HG02852 (cell line): ENCODE measurements around the gene RHBDL2.
"Not testable (repeated sequence)": the region's sequence is repeated elsewhere in the genome, so short reads cannot be mapped to it uniquely, and the experiment has no call there.

Experiments
- ATAC-seq: cut with Tn5 transposase; IDR thresholded peaks from one replicate; pipeline ENCODE4 v1.9.1; 2021; ENCODE audit warnings: mild to moderate bottlenecking, moderate library complexity; ENCODE audit not compliant: unreplicated experiment

Gene RHBDL2

DNA sequence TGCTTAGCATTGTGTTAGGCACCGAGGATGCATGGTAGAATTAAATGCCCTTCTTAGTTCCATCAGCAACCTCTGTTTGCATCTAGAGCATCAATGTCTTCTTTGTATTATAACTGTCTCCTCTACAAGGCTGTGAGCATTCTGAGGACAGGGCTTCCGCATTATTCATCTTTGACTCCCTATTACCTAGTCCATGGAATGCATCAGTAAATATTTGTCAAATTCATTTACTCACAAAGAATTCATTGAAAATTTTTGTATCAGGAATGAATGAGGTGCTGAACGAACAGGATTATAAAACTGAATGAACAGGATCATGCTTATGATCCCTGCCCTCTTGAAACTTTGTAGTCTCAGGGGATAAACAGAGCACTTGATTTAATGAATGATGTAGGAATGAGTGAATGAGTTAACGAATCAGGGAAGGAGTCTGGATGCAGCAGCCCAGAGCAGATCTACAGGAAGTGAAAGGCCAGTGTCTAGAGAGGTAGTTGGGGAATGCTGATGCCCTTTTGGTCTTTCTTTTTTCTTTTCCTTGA lies 2.8 kb downstream of the RHBDL2 start:
- ATAC-seq, result no peak

DNA sequence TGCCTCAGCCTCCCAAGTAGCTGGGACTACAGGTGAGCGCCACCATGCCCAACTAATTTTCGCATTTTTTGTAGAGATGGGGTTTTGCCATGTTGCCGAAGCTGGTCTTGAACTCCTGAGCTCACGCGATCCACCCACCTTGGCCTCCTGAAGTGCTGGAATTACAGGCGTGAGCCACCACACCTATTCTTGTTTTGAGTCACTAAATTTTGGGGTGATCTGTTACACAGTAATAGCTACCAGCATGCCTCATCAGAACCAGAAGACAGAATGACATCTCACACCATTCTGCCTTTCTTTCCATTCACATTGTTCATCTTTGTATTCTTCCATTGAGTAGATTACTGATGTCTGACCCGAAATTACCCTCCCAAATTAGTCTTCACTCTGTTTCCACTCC lies 9.1 kb downstream of the RHBDL2 start:
- ATAC-seq, result no peak

DNA sequence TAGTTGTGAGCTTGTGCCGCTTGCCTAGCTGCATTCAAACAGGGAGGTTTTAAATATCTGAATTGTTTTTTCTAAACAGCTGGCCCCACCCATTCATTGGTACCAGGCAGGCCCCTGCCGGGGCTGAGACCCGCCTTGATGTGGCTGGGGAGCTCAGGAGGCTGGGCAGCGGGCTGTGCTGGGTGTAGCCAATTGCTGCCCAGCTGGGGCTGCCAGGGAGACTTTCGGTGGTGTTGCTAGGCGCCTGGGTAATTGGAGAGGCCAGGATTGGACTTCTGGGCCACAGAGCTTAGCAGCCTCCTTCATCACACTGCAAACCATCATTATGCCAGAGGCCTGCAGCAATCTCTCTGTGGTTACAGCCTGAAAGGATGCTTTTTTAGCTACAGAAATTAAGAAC lies 12.2 kb downstream of the RHBDL2 start:
- ATAC-seq, result no peak

DNA sequence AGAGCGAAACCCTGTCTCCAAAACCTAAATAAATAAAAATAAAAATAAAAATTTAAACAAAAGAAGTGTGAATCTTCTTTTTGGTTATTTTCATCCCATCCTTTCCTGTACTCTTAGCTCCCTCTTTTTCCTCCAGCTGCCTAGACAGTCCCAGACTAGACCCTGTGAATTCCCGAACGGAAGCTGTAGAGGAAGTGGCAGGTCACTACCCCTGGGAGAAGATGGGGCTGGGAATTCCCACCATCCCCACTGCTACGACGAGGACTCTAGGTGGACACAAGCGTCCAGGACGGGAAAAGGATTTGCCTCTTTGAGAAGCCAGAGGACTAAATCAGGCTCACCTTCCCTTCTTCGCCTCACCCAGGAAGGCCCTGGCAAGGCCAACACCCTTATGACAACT lies 12.6 kb downstream of the RHBDL2 start:
- no peak for ATAC-seq

DNA sequence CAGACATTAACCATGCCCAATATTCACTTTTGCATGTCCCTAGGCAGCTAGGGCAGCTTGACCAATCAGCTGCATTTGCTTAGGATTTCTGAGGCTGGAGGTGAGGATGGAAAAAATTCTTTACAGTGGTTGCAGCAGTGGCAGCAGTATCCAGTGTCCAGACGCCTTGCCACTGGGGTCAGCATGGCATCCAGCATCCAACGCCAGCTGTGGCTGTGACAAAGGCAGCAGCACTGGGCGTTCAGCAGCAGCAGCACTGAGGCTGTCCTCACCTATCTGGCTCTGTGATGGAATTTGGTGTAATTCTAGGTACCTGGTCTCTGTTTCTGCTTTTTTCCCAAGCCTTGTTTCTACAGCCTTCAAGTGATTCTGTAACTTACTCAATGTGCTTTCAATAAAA lies 15.5 kb downstream of the RHBDL2 start:
- ATAC-seq, result no peak

DNA sequence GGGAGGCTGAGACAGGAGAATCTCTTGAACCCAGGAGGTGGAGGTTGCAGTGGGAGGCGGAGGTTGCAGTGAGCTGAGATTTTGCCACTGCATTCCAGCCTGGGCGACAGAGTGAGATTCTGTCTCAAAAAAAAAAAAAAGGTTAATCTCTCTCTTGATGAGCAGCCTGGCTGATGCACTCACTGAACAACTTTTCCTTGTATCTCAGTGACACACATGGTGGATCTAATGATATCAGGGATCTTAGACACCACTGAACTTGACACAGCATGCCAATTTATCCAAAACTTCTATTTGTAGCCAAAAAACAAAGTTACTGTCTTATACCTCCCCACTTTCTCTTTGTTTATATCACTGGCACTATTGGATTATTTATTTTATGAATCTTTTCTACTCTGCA lies 16.2 kb downstream of the RHBDL2 start:
- no peak for ATAC-seq

DNA sequence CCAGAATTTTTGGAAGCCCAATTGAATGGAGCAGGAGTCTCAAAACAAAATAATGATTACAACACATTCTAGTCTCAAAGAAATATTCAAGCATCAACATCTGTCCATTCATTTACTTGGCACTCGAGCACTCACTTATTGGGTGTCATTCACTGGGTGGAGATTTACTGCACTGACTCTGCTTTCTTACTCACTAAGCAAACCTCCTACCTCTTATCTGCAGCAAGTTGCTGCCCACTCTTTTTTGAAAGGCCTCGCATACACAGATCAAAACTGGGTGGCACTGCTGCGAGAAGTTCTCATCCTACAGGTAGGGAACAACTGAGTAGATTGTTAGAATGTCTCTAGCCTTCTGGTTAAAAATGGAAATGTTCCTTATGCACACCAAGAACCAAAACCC lies 18.0 kb downstream of the RHBDL2 start:
- ATAC-seq, result no peak

DNA sequence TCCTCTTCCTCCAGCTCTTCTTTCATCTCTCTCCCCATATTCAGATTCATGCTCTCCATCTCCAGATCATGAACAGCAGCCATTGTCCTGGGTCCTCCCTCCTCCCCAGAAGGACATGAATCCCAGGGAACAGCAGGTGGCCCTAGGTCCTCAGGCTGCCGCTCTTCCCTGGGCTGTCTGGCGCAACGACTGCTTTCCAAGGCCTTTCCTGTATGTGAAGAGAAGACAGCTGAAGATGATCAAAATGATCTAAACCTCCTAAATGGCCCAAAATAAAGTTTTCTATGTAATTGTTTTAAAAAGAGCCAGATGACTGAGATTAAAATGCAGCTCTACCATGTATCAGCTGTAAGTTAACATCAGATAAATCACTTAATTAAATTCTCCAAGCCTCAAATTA lies 22.5 kb downstream of the RHBDL2 start:
- ATAC-seq, result no peak

DNA sequence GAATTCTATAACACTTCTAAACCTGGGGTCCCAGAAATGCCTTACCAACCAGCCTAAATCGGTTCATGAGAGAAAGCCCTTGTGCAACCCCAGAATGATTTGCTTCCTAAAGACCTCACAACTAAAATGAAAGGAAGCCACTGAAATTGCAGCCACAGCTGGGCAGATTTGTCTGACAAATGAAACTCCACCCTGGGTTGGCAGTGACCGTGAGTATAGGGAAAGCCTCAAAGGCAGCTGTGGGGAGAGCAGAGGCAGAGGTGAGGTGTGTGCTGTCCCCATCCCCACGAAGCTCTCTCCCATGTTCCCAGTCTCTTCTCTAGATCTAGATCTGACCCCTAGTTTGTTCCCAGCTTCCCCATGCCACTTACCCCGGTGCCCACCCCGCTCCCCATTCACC lies 23.1 kb downstream of the RHBDL2 start:
- ATAC-seq, result no peak

DNA sequence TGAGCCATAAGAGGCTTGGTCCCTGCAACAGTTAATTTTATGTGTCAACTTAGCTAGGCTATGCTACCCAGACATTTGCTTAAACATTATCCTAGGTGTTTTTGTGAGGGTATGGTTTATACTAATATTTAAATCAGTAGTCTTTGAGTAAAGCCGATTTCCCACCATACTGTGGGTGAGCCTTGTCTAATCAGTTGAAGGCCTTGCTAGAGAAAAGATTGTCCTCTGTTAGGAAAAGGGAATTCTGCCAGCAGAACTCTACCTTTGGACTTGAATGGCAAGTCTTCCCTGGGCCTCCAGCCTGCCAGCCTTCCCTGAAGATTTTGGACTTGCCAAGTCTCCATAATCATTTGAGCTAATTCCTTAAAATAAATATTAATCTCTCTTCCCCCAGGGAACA lies 23.9 kb downstream of the RHBDL2 start:
- ATAC-seq, result no peak

DNA sequence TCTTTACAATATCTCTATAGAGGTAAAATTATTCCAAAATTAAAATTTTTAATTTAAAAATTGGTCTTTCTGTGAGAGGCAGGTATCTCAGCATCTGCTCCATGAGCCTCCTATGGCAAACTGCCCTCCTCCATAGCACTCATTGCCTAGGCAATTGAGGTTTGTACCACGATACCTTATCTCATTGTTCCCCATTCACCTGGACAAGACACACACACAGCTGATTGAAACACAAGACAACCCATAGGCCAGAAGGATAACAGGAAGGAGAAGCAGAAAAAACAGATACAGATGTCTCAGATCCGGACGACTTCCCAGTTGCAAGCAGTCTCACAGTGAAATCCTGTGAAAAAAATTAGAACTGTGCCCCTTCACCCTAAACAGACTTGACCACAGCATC lies 24.3 kb downstream of the RHBDL2 start:
- ATAC-seq, result no peak

DNA sequence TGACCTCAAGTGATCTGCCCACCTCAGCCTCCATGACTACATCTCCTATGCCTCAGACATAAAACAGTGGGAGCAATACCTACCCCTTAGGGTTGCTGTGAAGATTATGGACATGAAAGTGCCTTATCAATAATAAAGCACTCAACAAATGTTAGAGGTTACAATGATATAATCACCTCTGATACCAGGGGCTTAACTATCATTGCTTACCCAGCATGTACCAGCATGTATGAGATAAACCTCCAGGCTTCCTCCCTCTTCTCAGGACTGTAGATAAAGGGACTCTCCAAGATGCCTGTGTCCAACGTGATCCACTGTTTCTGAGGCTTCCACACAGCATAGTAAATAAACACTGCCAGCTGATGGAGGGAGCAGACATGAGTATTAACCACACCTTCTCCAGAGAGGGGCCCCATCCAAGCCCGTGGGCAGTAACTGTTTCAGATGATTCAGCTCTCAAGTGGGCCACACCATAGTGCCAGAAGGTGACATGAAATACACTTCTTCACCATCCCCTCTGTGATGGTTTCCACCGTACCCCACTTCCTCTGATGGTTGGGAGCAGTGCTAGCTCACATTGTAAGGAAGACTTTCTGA lies 26.2 kb downstream of the RHBDL2 start:
- no peak for ATAC-seq

DNA sequence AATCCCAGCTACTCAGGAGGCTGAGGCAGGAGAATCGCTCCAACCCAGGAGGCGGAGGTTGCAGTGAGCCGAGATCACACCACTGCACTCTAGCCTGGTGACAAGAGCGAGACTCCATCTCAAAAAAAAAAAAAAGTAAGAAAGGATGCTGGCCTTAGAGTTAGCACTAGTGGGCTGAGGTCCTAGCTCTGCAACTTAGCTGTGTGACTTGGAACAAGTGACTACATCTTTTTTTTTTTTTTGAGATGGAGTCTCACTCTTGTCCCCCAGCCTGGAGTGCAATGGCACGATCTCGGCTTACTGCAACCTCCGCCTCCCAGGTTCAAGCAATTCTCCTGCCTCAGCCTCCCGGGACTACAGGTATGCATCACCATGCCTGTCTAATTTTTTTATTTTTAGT lies 26.7 kb downstream of the RHBDL2 start:
- not testable (repeated sequence) for ATAC-seq

DNA sequence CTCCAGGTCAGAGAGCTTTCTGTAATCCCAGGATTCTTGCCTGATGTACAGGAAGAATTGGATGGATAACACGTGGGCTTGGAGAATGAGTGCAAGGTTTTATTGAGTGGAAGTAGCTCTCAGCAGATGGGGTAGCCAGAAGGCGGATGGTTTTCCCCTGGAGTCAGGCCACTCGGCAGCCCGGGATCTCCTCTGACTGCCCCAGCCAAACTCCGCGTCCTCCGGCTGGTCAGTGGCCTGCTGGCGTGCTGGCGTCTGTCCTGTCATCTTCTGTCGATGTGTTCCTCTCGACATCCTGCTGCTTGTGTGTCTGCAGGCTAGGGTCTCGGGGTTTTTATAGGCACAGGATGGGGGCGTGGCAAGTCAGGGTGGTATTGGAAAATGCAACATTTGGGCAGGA lies 32.8 kb downstream of the RHBDL2 start:
- no peak for ATAC-seq

DNA sequence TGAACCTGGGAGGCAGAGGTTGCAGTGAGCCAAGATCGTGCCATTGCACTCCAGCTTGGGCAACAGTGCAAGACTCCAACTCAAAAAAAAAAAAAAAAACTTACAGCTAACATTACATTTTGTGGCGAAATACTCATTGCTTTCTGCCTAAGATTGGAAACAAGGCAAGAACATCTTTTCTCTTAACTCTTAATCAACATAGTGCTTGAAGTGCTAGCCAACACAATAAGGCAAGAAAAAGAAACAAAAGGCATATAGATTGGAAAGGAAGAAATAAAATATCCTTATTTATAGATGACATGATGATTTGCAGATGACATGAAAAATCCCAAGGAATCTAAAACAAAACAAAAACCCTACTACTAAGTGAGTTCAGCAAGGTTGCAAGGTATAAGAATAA lies 35.6 kb downstream of the RHBDL2 start:
- no peak for ATAC-seq

DNA sequence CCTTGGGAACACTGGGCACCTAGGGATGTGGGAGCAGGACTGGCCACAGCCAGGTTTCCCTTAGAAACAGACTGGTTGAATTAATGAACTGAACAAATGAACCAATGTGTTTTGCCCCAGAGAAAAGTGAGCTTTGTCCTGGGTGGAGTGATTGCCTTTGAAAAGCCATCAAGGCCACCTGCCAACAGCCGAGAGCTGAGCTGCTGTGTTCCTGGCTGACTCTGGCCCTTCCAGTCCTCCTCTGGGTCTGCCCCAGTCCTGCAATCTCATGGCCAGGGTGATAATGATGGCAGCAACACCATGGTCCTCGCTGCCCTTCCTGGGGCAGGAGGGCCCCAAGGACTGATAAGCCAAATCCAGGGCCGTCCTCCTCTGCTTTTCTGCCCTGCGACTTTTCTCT lies 42.1 kb downstream of the RHBDL2 start:
- ATAC-seq, result no peak

DNA sequence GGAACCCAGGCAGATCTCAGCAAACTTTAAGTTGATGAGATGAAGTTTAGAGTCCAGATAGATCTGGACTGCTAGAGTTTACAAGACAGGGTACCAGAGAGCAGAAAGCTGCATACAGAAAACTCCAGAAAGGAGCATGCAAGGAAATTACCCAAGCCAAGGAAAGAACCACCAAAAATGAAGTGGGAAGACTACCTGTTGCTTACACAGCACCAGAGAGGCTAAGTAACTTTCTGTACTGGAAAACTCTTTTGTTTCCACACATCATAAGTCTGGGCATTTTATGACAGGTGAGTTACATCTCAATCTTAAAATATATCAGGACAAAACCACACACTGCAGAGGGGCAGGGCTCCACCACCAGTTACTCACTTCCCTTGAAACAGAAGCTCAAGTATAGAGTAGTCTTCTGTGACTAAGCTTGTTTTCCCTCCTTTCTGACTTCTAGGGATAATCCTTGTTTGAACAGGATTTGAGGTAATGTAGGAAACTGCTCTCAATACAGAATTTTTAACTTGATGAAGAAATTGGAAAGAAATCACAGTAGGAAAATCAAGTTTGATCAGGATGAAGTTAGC lies 42.9 kb downstream of the RHBDL2 start:
- no peak for ATAC-seq

DNA sequence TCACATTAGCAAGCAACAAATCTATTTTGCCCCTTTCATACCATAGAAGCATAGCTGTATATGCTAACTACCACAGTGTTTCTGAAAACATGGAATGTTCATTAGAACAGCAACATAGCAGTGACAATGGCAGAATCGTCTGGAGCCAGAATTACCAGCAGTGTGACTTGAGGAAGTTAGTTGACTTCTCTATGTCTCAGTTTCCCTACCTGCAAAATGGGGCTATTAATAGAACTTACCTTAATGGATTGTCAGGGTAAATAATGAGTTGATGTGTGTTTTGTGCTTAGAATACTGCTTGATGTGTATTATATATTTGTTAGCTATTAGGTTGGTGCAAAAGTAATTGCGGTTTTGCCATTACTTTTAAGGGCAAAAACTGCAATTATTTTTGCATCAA lies 45.5 kb downstream of the RHBDL2 start:
- ATAC-seq, result no peak

DNA sequence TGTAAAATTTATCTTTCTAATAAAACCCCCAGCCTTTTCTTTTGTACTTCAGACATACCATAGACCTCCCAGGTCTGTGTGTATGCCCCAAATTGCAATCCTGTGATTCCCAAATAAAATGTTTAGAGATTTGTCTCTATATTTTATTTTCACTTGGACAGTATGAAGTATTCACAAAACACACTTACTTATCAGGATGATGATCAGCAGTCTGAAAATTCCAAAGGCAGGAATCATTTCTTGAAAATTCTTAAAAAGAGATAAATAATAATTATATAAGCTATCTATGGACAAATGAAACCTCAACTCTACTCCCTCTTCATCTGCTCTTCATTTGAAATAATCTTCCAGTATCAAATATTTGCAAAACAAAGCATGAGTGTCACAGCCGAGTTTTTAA lies 48.7 kb downstream of the RHBDL2 start:
- no peak for ATAC-seq

DNA sequence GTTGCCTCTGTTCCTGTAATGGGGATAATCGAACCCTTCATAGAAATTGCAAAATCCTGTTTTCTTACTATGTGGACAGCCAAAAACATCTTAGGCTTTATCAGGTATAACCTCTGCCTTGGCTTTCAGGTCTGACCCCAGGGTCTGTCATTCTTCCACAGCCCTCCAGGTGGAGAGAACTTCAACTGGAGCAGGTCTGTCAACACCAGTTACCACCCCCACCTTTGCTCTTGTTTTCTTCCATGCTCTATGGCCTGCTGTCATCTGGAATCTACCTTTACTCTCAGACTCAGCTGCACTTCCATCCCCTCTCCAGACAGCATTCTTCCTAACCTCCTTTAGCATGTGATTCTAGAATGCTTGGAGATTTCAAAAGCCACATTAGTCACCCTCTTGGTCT lies 49.9 kb downstream of the RHBDL2 start:
- no peak for ATAC-seq

DNA sequence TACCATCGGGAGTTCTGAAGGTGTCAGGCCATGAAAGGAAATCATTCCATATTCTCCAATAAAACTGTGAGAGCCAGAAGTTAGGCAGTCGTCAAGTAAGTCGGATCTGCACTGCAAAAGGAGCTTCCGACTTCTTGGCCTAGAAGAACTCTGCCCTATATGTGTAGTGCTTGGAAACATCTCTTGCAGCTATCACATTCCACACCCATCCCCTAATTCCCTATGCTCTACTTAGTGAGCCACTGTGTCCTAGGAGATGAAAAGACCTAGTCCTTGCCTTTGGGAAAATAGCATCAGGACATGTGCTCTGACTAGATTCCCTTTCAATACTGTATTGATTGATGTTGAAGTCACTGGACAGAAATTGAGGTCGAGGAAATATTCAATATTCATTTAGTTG lies 52.0 kb downstream of the RHBDL2 start:
- no peak for ATAC-seq

DNA sequence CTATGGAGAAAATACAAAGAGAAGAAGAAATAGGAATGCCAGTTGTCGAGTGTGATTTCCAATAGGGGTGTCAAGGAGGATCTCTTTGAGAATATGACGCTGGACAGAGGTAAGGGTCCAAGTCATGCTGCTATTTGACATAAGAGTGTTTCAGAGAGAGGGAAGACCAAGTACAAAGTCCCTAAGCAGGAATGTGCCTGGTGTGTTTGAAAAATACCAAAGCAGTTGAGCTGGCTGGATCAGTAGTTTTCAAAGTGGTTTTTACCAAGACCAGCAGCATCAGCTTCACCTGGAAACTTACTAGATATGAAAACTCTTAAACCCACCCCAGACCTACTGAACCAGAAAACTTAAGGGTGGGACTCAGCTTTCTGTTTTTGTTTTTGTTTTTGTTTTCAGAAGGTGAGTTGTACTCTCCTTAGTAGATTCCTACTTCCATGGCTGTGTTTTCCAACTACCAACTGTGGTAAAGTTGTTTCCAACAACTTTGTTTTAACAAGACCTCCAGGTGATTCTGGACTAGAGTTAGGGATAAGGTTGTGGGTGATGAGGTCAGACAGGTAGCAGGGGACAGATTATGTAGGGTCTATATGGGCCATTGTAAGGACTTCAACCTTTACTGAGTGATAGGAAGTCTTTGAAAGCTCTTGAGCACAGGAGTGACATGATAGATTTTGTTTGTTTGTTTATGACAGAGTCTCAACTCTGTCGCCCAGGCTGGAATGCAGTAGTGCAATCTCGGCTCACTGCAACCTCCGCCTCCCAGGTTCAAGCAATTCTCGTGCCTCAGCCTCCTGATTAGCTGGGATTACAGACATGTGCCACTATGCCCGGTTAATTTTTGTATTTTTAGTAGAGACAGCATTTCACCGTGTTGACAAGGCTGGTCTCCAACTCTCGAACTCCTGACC lies 53.0 kb downstream of the RHBDL2 start:
- ATAC-seq, result no peak
